GM12878 (cell line): ENCODE data around the gene CCDC194. TPM values are rescaled to one million over a fixed set of nuclear protein-coding genes. Genes with fewer than 3 reads are reported as not detected.

Experiments used
- ATAC-seq: fragments of 200-7000 bp; cut with Tn5 transposase; 3 replicates; pipeline ENCODE4 v1.9.1; 2020; ENCODE audit warnings: mild to moderate bottlenecking, moderate library complexity
- BruUV-seq: library from RNA; stranded (reverse); fragments of 400-500 nt; replicated peaks from 2 replicates; lab custom pipeline; 2021; lab: Mats Ljungman, UMichigan
- CTCF ChIA-PET: fragments of 300-600 bp; sonication (Branson Sonifier 250); formaldehyde crosslinking; extraction: SDS; loops from one replicate; lab custom pipeline; 2021; ENCODE audit warnings: inconsistent platforms; lab: Yijun Ruan, JAX
- POLR2A ChIA-PET: fragments of 350-600 bp; formaldehyde crosslinking; extraction: SDS; loops from one replicate; lab custom pipeline; 2021; ENCODE audit warnings: inconsistent platforms; lab: Charles Lee
- RAD21 ChIA-PET: fragments of 300-600 bp; sonication (Branson Sonifier 250); formaldehyde crosslinking; loops from one replicate; lab custom pipeline; 2023; ENCODE audit warnings: antibody characterized with exemption; ENCODE audit not compliant: unreplicated experiment; lab: Charles Lee
- SMC1A ChIA-PET: fragments of 300-600 bp; sonication (Branson Sonifier 250); formaldehyde crosslinking; loops from one replicate; lab custom pipeline; 2023; ENCODE audit not compliant: unreplicated experiment, uncharacterized antibody; lab: Charles Lee
- DNase-seq: peaks from one replicate; pipeline ENCODE4 v3.0.0-alpha.2; 2011; ENCODE audit warnings: low read depth, low spot score
- FAIRE-seq: peaks from 3 replicates; lab custom pipeline; 2011; peaks lifted over from hg19 to GRCh38; lab: Jason Lieb, UNC
- H2AFZ ChIP-seq: 2 replicates; pipeline ENCODE4 v1.6.0; 2011; ENCODE audit warnings: low read depth, low read length, control low read depth; ENCODE audit not compliant: control insufficient read depth
- H3K27ac ChIP-seq: 2 replicates; pipeline ENCODE4 v1.5.1; 2011; ENCODE audit warnings: control low read depth; ENCODE audit not compliant: control insufficient read depth, insufficient read depth
- H3K27me3 ChIP-seq, 2 experiments: replicated peaks in 1 of 2; 2 replicates each; pipeline versions ENCODE4 v1.6.0 to v1.6.1; 2011; ENCODE audit warnings: low read length in 1 of 2; ENCODE audit not compliant: control insufficient read depth in 2 of 2, insufficient read depth in 2 of 2
- H3K36me3 ChIP-seq, 2 experiments: 2 replicates each; pipeline ENCODE4 v1.5.1; 2011; ENCODE audit warnings: low read length in 1 of 2; ENCODE audit not compliant: control insufficient read depth in 2 of 2, insufficient read depth in 2 of 2
- H3K4me1 ChIP-seq: 2 replicates; pipeline ENCODE4 v1.6.1; 2011; ENCODE audit warnings: mild to moderate bottlenecking, low read length, moderate library complexity, mixed read lengths; ENCODE audit not compliant: control insufficient read depth, insufficient read depth
- H3K4me2 ChIP-seq: 2 replicates; pipeline ENCODE4 v1.6.0; 2011; ENCODE audit warnings: control low read depth; ENCODE audit not compliant: control insufficient read depth, insufficient read depth
- H3K4me3 ChIP-seq: fragments of 200-600 bp; sonication (generic); 2 replicates; pipeline ENCODE4 v1.5.1; 2016
- H3K79me2 ChIP-seq: 2 replicates; pipeline ENCODE4 v1.6.0; 2011; ENCODE audit warnings: low read length; ENCODE audit not compliant: control insufficient read depth, insufficient read depth
- H3K9ac ChIP-seq: 2 replicates; pipeline ENCODE4 v1.8.0; 2011; ENCODE audit warnings: low read length, control low read depth, mixed read lengths; ENCODE audit not compliant: control insufficient read depth, insufficient read depth
- H3K9me3 ChIP-seq: replicated peaks from 3 replicates; pipeline ENCODE4 v1.5.1; 2011; ENCODE audit warnings: mild to moderate bottlenecking, low read length; ENCODE audit not compliant: control insufficient read depth, insufficient read depth
- H4K20me1 ChIP-seq: 2 replicates; pipeline ENCODE4 v1.6.0; 2011; ENCODE audit not compliant: control insufficient read depth, insufficient read depth
- NR2F1 ChIP-seq: fragments of 450-650 bp; conservative IDR thresholded peaks from 2 replicates; pipeline ENCODE4 v1.6.1; 2017; ENCODE audit warnings: mild to moderate bottlenecking
- NRF1 ChIP-seq: conservative IDR thresholded peaks from 2 replicates; pipeline ENCODE4 v1.6.1; 2011; ENCODE audit warnings: mild to moderate bottlenecking, low read depth, low read length, improper control_type of control experiment
- ZNF274 ChIP-seq: IDR thresholded peaks from one replicate; pipeline ENCODE4 v1.8.0; 2011; ENCODE audit not compliant: insufficient read length, insufficient read depth
- WGBS: methylation state at CpG from one replicate; pipeline ENCODE4 v1.1.6; 2016; ENCODE audit warnings: low lambda C conversion rate; ENCODE audit not compliant: insufficient replicate concordance, insufficient coverage; ENCODE audit errors: missing lambda C conversion rate; 5-methylcytosine and 5-hydroxymethylcytosine counted together
- in situ Hi-C: fragments of 300-500 bp; cut with MboI; formaldehyde crosslinking; loops from 9 replicates; pipeline ENCODE4 v1.14.3; 2018; ENCODE audit warnings: mixed read lengths
- intact Hi-C: fragments of 100-400 bp; cut with micrococcal nuclease; formaldehyde crosslinking; loops from one replicate; pipeline ENCODE4 v1.14.2; 2022; ENCODE audit not compliant: unreplicated experiment
- polyA plus RNA-seq, 11 experiments: library from polyadenylated mRNA; depleted of rRNA in 4 of 11; unstranded in 6 of 11; stranded (reverse) in 5 of 11; fragments of >200 nt; fragmentation: Nextera tagmentation in 4 of 11; fragmentation: Illumina TruSeq in 1 of 11; extraction: Ambion mirVana in 4 of 11; extraction: Trizol in 1 of 11; gene quantifications; 1 replicate in 1 of 11; 2 replicates in 10 of 11; pipeline versions ENCODE4 v1.2.1 to v1.2.3, GENCODE V29; 2011 to 2016; ENCODE audit warnings: inconsistent platforms in 2 of 11, missing spikeins in 2 of 11, low read depth in 1 of 11
- total RNA-seq, 4 experiments: library from RNA; depleted of rRNA in 3 of 4; stranded (reverse); fragments of >200 nt in 3 of 4; fragmentation: Illumina TruSeq in 1 of 4; extraction: Trizol in 1 of 4; gene quantifications; 2 replicates each; pipeline versions ENCODE4 v1.2.1 to v1.2.3, GENCODE V29; 2013 to 2021
- TF ChIP-seq, protein P1 (sequence below): IDR thresholded peaks from 2 replicates; pipeline ENCODE4 v1.6.1; 2012; ENCODE audit warnings: low read depth, low read length, improper control_type of control experiment
- TF ChIP-seq, protein P2 (sequence below): IDR thresholded peaks from 2 replicates; pipeline ENCODE4 v1.6.1; 2011; ENCODE audit warnings: mild to moderate bottlenecking, low read depth, low read length, moderate library complexity; ENCODE audit not compliant: insufficient replicate concordance
- TF ChIP-seq, protein P3 (sequence below): fragments of 450-650 bp; IDR thresholded peaks from 2 replicates; pipeline ENCODE4 v1.6.1; 2016; ENCODE audit warnings: mild to moderate bottlenecking
- TF ChIP-seq, protein P4 (sequence below): fragments of 450-650 bp; IDR thresholded peaks from 2 replicates; pipeline ENCODE4 v1.6.1; 2017; ENCODE audit warnings: mild to moderate bottlenecking

The CCDC194 gene
- total and polyA plus RNA-seq, 10 of the 15 experiments (the other 5 are each of a cell fraction or from before 2014, with no cell fraction given): 0.07 to 3.4 (median 0.97) TPM

DNA sequence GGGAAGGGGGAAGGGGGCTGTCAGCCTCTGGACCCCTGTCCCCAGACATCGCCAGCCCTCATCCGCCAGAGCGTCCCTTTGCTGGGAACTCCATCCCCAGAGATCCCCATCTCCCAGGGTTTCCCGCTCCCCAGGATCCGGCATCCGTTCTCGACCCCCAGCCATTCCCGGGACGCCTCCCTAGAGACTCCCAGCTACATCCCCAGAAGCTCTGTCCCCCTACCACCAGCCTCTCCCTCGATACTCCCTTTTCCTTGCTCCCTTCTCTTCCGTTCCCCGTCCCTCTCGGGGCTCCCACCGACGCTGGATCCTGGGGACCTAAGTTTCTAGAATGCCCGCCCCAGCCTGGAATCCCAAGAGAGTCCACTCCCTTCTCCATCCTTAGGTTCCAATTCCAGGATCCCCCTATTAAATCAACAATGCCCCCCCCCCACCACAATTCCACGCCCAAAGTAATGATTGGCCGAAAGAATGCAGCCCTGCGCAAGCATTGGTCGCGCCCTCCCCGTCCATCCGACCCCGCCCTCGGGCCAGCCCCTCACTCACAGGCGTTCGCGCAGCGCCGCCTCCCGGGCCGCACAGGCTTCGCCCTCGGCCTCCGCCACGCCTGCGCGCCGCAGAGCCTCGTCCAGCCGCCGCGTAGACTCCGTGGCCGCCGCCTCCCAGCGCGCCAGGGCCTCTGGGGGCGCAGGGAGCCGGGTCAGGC, 3.2 kb downstream of the CCDC194 start (continued):
- TF ChIP-seq, protein P1, sequence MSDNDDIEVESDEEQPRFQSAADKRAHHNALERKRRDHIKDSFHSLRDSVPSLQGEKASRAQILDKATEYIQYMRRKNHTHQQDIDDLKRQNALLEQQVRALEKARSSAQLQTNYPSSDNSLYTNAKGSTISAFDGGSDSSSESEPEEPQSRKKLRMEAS: 0 out of 2 replicates have a peak, but pooled peaks have one; percentile 30
- TF ChIP-seq ZNF274 (no peak), NRF1 (peak; percentile 53)
- TF ChIP-seq, protein P2, sequence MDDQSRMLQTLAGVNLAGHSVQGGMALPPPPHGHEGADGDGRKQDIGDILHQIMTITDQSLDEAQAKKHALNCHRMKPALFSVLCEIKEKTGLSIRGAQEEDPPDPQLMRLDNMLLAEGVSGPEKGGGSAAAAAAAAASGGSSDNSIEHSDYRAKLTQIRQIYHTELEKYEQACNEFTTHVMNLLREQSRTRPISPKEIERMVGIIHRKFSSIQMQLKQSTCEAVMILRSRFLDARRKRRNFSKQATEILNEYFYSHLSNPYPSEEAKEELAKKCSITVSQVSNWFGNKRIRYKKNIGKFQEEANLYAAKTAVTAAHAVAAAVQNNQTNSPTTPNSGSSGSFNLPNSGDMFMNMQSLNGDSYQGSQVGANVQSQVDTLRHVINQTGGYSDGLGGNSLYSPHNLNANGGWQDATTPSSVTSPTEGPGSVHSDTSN: peak; percentile 43
- TF ChIP-seq, protein P3, sequence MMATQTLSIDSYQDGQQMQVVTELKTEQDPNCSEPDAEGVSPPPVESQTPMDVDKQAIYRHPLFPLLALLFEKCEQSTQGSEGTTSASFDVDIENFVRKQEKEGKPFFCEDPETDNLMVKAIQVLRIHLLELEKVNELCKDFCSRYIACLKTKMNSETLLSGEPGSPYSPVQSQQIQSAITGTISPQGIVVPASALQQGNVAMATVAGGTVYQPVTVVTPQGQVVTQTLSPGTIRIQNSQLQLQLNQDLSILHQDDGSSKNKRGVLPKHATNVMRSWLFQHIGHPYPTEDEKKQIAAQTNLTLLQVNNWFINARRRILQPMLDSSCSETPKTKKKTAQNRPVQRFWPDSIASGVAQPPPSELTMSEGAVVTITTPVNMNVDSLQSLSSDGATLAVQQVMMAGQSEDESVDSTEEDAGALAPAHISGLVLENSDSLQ: peak; percentile 57

DNA sequence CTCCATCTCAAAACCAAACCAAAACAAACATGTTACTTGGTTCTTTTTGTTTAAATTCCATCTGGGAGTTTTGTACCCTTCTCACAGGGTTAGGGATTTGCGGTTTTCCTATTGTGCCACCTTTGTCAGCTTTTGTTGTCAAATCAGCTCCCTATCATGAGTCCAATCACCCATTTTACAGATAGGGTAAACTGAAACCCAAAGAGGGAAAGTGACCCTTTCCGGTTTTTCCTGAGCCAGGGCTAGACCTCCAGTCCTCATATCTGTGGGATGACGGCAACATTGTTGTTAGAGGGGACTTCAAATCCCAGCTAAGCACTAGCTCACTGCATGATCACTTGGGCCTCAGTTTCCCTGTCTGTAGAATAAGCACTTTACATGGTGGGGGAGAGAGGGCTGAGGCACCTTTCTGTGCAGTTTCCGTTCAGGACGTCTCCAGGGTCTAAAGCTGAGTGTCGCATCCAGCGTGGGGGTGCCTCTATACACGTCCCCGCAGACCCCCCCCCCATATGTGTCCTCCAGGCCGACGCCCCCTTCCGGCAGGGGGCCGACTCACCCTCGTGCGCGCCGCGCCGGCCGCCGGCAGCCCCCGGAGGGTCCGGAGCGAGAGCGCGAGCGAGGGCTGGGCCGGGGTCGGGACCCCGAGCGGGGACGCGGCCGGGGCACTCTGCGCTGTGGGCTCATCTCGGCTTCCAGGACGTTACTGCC, 3.9 kb downstream of the CCDC194 start:
- intact Hi-C loops: no loop called here
- FAIRE-seq (no peak), ATAC-seq (no peak), DNase-seq (no peak)
- no peaks in the 10 kb centered on the region for H3K79me2 ChIP-seq
- POLR2A ChIA-PET: interaction anchor here (0.5 to 0.6 kb wide), 2 partner anchors 23 to 27 kb away, joined by 3 to 4 read pairs; no protein-coding TSS in a partner anchor
- H3K36me3 ChIP-seq: no peaks in the 10 kb centered on the region
- no TSS peak for BruUV-seq
- no peaks in the 10 kb centered on the region; the same call in 1 of the 3 replicates for H3K9me3 ChIP-seq
- in situ Hi-C loops: loop anchor here (5.0 kb wide), 2 partner anchors 43 to 98 kb away; no protein-coding TSS in a partner anchor
- TF ChIP-seq, protein P4, sequence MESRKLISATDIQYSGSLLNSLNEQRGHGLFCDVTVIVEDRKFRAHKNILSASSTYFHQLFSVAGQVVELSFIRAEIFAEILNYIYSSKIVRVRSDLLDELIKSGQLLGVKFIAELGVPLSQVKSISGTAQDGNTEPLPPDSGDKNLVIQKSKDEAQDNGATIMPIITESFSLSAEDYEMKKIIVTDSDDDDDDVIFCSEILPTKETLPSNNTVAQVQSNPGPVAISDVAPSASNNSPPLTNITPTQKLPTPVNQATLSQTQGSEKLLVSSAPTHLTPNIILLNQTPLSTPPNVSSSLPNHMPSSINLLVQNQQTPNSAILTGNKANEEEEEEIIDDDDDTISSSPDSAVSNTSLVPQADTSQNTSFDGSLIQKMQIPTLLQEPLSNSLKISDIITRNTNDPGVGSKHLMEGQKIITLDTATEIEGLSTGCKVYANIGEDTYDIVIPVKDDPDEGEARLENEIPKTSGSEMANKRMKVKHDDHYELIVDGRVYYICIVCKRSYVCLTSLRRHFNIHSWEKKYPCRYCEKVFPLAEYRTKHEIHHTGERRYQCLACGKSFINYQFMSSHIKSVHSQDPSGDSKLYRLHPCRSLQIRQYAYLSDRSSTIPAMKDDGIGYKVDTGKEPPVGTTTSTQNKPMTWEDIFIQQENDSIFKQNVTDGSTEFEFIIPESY: no peak
- 0 out of 2 replicates have a peak, but pooled peaks have one; percentile 12 for TF ChIP-seq NR2F1
- H4K20me1 ChIP-seq: no peaks in the 10 kb centered on the region
- H3K27ac ChIP-seq: no peak overlapping the region
- RAD21 ChIA-PET: interaction anchor here (0.6 to 2.2 kb wide), 3 partner anchors 47 to 99 kb away, joined by 3 to 7 read pairs (median 4); partner anchors contain the start of gene ABHD8
- peak overlapping the region; percentile 72 for H3K4me3 ChIP-seq
- peaks cover 2 to 3% of the 10 kb centered on the region in 2 experiments; a peak in 3 of 4 replicates for H3K27me3 ChIP-seq
- no peak overlapping the region for H3K9ac ChIP-seq
- CTCF ChIA-PET: interaction anchor here (1.0 to 9.4 kb wide), 11 partner anchors 14 to 132 kb away, joined by 3 to 170 read pairs (median 4); partner anchors contain the start of genes MRPL34 and USHBP1
- SMC1A ChIA-PET: interaction anchor here (0.7 to 7.5 kb wide), 3 partner anchors 43 to 93 kb away, joined by 3 to 69 read pairs (median 3); no protein-coding TSS in a partner anchor
- H2AFZ ChIP-seq: no peak overlapping the region; the same call in 1 of the 2 replicates
- 33% methylated on average over 12 of the region's 37 CpGs for WGBS
- peak overlapping the region; percentile 58 for H3K4me2 ChIP-seq
- peaks cover 9% of the 10 kb centered on the region for H3K4me1 ChIP-seq
